GM19099 (cell line): ENCODE measurements around the gene GZF1.

Experiments used
- POLR2A ChIP-seq: IDR thresholded peaks from 3 replicates; pipeline ENCODE4 v1.6.1; 2011; ENCODE audit warnings: low read depth; ENCODE audit not compliant: insufficient read length; ENCODE audit errors: extremely low read depth

GZF1 gene

GRCh38 chr20:23404196-23404595, 42.2 kb downstream of the GZF1 start:
- no peak for TF ChIP-seq POLR2A

- no peak for TF ChIP-seq POLR2A
These were observed 44.9 kb downstream of the GZF1 start for GRCh38 chr20:23406880-23407279.

- TF ChIP-seq POLR2A: no peak
These were observed 45.9 kb downstream of the GZF1 start for GRCh38 chr20:23407781-23408464.

- TF ChIP-seq POLR2A: no peak
These were observed 47.0 kb downstream of the GZF1 start for GRCh38 chr20:23408957-23409356.

GRCh38 chr20:23409800-23410199, 47.8 kb downstream of the GZF1 start:
- no peak for TF ChIP-seq POLR2A

- TF ChIP-seq POLR2A: no peak
These were observed 49.1 kb downstream of the GZF1 start for GRCh38 chr20:23410916-23411695.

- TF ChIP-seq POLR2A: no peak
These were observed 50.0 kb downstream of the GZF1 start for GRCh38 chr20:23412026-23412425.

- TF ChIP-seq POLR2A: no peak
These were observed 52.0 kb downstream of the GZF1 start for GRCh38 chr20:23413862-23414422.

- no peak for TF ChIP-seq POLR2A
These were observed 52.7 kb downstream of the GZF1 start for GRCh38 chr20:23414526-23415188.

GRCh38 chr20:23415555-23415954, 53.6 kb downstream of the GZF1 start:
- TF ChIP-seq POLR2A: no peak

- TF ChIP-seq POLR2A: no peak
These were observed 54.1 kb downstream of the GZF1 start for GRCh38 chr20:23415959-23416583.

GRCh38 chr20:23417861-23418260, 55.9 kb downstream of the GZF1 start:
- no peak for TF ChIP-seq POLR2A

- TF ChIP-seq POLR2A: no peak
These were observed 57.6 kb downstream of the GZF1 start for GRCh38 chr20:23419657-23419994.

GRCh38 chr20:23419995-23420901, 58.3 kb downstream of the GZF1 start:
- TF ChIP-seq POLR2A: no peak
